Measurements from ENCODE around the gene FAIM2.
A peak's percentile ranks its signal among the peaks of the same experiment; 100 is the strongest.
"Not testable (repeated sequence)": the region's sequence is repeated elsewhere in the genome, so short reads cannot be mapped to it uniquely, and the experiment has no call there.

Gene FAIM2

DNA sequence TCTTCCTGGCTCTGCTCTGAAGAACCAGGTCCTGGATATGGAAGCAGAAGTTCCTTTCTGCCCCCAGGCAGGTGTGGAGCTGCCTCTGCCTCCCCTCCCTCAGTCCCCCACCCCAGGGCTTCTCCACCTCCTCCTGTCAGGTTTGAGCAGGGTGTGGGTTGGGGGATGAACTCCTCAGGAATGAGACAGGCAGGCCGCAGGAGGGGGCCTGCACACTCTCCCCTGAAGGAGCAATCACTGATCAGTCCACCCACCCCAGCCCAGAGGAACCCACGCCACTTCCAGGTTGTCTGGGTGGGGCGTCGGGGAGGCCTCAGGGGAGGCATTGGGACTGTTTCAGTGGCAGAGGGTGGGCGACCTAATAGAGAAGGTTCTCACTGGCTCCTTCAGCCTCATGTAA is 26.6 kb downstream of the FAIM2 start:
- DNase-seq (ENCODE audit: low spot score), result no peak

DNA sequence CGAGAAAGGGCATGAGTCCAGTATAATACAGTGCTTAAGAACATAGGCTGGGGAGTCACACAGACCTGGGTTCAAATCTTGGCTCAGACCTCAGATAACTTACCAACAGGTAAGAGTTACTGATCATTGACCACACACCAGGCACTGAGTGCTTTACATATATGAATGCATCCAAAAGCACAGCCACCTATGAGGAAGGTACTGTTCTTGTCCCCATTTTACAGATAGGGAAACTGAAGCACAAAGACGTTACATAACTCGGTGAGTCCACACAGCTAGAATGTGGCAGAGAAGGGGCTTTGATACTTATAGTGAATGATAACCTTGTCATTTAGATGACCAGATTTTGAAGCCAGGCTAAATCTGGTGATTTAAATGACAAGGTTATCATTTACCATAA is 27.6 kb downstream of the FAIM2 start:
- no peak for DNase-seq (ENCODE audit: low spot score)

DNA sequence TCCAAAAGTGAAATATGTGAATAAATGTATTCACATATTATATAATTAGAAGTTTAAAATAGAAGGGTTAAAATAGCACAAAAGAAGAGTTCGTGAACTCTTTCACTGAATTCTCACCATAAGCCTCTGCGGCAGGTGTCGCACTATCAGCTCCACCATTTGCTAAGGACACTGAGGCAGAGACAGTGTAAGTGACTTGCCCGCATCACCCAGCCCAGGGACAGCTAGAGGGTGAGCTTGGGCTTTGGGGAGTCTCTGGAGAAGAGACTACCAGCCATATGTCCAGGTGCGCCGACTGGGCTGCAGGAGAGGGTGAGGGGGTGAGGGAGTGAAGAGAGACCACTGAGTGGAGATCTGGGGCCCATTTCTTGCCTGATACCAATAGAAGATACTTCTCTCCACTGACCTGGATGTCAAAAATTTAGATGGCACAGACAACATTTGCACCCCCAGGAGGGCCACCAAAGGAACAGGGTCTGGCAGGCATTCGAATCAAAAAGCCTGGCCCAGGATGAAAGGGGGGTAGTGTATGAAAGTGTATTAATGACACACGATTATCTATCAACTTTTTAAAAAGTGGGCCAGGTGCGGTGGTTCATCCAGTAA is 28.5 kb downstream of the FAIM2 start:
- no peak for DNase-seq (ENCODE audit: low spot score)

DNA sequence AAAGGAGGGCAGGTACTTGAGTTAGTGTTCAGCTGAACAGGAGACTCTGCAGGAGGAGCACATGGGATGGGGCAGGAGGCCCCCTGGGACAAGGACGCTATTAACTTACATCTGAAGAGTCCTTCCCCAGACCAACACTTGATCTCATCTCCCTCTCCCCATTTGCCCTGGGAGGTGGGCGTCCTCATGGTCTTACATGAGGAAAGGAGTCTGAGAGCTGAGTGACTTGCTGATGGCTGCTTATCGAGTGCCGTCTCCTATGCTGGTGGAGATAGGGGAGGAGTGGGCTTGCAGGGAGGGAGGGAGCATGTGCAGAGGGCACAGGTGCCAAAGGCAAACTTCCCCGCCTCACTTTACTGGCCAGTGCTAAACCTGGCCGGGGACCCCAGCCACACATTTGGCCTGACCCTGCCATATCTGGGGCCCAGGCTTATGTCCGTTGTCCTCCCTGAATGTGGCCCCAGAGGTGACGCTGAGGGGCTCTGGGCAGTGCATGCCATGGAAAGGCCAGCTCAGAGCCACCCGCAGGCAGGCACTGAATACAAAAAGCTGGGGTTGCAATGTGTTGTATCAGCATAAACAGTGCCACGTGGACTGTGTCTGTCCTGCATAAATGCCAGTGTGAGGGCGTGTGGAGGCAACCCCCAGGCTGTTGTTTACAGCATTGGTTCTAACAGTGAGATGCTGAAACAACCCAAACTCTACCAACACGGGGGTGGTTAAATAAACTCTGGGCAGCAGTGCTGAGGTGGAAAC is 29.4 kb downstream of the FAIM2 start:
- DNase-seq (ENCODE audit: low spot score), result no peak

DNA sequence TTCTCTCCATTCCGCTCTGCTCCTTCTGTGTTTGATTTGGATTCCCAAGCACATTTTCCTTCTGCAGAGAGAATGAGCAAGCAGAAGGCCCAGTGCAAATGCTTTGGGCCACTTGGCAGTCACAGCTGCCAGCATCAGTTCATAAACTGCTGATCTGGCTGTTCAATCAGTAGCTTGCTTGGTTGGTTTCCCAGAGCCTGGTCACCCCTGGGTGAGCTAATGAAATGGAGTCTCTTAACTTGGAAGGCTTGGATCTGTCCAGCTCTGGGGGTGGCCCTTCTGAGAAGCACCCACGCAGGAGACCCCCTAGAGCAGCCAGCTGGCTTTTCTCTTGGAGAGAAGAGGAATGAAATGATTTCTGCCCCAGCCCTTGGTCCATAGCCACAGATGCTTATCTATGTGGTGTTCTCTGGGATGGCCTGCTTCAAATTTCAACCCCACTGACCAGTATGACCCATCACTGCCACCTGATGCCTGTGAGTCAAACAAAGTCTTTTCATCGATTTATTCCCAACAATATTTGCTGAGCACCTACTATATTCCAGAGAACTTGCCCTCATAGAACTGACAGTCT is 30.3 kb downstream of the FAIM2 start:
- DNase-seq (ENCODE audit: low spot score), result peak; percentile 45

DNA sequence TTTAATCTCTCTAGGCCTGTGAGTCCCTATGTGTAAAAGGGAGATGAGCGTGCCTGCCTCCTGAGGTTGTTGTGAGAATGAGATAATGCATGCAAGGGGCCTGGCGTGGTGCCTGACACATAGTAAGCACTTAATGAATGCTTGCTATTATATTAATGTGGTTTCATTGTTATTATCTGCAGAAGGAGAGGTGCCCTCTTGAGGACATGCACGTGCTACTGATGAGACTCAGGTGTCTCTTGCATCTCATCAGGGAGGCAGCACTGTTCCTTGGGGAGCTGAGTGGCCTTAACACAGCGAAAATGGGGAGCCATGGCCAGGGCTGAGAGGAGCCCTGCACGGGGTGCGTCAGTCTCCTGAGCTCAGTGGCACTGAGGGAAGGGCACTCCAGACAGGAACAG is 30.9 kb downstream of the FAIM2 start:
- DNase-seq (ENCODE audit: low spot score), result no peak

DNA sequence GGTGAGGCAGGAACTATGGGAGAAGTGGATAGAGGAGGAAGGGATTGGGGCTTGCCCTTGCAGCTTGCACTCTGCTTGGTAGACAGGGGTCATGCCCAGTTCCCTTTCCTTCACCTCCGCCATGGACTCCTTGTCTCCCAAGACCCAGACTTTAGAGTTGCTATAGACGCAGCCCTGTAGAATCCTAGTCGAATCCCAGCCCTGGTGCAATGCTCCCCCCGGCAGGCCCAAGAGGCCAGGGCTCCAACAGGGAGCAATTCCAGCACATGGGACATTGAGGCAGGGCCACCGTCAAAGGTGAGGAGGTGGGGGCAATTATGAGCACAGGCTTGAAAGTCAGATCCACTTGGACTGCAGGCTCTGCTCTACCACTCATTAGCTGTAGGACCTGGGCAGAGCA is 31.3 kb downstream of the FAIM2 start:
- no peak for DNase-seq (ENCODE audit: low spot score)

DNA sequence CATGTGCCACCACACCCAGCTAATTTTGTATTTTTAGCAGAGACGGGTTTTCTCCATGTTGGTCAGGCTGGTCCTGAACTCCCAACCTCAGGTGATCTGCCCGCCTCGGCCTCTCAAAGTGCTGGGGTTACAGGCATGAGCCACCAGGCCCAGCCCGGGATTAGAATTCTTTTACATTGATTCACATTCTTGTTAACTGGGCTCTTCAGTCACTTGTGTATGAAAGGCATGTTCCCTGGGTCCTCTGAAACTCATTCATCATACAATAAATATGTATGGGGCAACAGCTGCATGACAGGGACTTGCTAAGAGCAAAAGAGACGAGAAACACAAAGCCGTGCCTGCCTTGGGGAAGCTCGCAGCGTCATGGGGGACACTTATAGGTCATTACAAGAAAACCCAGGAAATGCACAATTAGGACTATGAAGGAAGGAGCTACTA is 31.9 kb downstream of the FAIM2 start:
- DNase-seq (ENCODE audit: low spot score), result not testable (repeated sequence)

- DNase-seq (ENCODE audit: low spot score), result no peak
These were observed 32.5 kb downstream of the FAIM2 start for GRCh38 chr12:49871263-49871561.

DNA sequence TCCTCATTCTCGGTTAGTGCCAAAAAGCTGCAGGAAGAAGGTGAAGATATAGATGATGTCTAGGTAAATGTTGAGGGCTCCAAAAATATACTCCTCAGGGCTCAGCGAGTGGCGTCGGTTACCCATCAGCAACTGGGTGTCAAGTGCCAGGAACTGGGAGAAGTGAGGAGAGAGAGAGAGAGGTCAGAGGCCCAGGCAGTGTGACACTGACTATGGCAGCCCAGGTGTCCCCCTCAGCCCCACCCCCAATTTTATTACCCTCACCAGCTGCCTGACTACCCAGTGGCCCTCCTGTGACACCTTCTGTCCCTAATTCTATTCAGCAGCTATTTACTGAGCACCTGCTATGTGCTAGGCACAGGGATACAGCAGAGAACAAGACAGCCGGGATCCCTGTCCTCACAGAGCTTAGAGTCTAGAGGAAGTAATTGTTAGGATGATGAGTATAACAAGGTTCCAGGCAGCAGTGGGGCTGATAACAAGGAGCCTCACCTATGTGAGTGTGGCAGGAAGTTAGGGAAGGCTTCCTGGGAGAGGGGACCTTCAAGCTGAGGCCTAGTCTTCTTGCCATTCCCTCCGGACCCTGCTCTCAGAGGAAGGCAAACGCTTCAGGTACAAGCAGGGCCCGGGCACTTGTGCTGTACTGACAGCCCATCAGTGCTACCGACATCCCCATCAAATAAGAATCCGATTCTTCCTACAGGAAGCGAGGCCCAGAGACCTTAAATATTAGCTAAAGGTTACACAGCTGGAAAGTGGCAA is 33.0 kb downstream of the FAIM2 start:
- no peak for DNase-seq (ENCODE audit: low spot score)

GRCh38 chr12:49869816-49870500 is 33.7 kb downstream of the FAIM2 start:
- no peak for DNase-seq (ENCODE audit: low spot score)

- peak; percentile 83 for DNase-seq (ENCODE audit: low spot score)
These were observed 34.5 kb downstream of the FAIM2 start for GRCh38 chr12:49868952-49869815.

- no peak for DNase-seq (ENCODE audit: low spot score)
These were observed 35.3 kb downstream of the FAIM2 start for GRCh38 chr12:49868449-49868848.

DNA sequence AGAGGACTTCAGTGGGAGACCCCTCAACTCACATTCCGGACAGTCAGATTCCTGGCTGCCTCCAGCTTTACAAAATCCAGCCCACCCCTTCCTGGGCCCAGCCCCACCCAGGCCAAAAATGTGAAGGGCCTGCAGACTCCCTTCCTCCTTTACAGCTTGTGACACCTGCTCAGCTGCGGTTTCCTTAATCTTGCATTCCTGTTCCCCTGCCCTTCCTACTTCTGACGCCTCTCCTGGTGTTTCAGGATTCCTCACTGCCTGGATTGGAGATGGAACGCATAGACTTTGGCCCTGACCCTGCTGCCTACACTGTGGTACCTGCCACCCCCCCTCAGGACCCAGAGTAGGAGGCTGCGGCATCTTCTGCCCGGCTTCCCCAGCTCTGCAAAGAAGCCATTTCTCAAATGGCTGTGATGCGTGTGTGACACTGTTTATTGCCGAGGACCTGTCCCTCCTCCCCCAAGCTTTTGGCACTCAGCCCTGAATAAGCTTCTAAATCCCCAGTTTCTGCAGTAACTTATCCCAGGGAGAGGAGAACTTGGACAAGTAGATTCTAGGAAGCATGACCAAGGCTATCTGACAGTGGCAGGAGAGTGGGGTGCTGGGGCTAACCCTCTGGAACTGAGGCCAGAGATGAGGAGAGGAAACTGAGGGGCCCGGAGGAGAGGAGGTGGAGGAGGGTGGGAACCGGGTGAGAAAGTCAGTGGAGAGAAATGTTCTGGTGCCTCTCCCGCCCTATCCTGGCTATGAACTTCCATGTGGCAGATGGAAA is 35.9 kb downstream of the FAIM2 start:
- no peak for DNase-seq (ENCODE audit: low spot score)

- DNase-seq (ENCODE audit: low spot score), result peak; percentile 92
These were observed 36.7 kb downstream of the FAIM2 start for GRCh38 chr12:49866859-49867569.

DNA sequence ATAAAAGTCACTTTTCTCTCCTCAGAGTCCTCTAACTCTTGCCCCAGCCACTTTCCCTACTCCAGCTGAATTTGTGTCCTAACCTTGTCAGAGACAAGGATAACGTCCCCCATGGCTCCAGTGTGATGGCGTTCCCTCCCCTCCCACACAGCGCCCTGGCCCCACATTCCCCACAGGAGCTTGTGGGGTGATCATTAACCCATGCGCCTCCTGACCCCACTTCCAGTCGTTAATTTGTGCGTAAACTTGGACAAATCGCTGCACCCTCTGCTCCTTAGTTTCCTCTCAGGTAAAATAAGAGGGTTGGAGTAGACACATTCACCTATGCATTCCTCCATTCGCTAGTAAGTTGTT is 37.9 kb downstream of the FAIM2 start:
- DNase-seq (ENCODE audit: low spot score), result no peak

DNA sequence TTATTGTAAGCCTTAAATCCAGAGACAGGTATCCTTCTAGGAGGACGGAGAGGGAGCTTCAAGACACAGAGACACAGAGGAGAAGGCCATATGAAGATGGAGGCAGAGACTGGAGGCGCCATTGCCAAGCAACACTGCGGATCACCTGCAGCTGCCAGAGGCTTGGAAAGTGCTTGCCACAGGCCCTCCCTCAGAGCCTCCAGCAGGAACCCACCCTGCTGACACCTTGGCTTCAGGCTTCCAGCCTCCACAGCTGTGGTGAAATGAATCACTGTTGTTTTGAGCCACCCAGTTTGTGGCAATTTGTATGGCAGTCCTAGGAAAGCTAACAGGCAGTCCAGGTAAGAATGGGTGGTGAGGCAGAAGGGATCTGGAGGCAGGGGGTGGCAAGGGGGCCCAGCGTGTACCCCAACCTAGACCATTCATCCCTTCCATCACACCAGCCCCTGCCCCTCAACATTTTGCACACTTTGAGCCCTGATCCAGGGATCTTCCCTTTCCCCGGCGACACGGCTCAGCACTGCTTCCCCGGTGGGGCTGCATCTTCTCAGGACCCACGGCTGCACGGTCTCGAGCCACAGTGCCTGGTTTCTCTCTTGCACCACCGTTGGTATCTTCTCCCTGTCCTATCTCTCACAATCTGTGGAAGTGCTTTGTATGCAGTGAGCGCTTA is 38.5 kb downstream of the FAIM2 start:
- no peak for DNase-seq (ENCODE audit: low spot score)

DNA sequence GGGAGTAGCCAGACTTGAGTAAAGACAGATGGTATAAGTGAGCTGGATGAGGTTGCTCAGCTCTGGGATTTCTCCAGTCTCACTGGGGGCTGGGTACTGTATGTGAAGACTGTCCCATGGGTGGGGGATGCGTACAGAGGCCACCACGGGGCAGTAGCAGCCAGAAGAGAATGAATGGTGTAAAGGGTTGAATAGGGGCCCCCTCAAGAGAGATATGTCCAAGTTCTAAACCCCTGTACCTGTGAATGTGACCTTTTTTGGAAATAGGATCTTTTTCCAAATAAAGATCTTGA is 39.0 kb downstream of the FAIM2 start:
- no peak for DNase-seq (ENCODE audit: low spot score)

DNA sequence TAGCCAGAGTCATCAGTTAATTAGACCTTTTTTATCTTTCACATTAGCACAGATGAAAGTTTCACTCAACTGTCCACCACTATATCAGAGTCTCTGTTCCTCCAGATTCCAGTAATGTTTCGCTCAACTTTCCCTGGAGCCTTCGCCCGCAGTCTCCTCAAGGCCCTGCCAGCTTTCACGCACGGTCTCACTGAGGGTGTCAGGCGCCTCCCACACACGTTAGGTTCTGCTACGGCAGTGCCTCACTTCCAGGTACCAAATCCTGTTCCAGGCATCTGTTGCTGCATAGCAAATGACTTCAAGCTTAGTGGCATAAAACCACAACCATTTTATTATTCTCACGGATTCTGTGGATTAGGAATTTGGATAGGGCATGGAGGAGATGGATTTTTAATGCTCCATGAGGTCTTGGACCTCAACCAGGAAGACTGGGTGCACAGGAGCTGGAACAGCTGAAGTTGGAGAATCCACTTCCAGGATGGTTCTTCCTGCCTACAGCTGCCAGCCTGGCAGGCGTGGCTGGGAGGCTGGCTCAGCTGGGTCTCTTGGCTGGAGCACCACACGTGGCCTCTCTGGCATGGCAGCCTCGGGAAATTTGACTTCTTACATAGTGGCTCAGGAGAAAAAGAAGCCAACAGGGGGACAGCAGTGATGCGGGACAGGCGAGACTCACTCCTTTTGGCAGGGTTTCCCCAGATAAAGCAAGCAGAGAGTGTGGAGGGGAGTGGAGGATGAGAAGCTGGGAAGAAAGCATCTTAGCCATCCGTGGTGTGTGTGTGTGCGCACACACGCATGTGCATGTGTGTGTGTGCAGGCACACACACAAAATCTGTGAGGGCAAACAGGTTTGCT is 39.5 kb downstream of the FAIM2 start:
- DNase-seq (ENCODE audit: low spot score), result no peak
